ENCODE results near the gene TRPT1. TPM values are rescaled to one million over a fixed set of nuclear protein-coding genes. Genes with fewer than 3 reads are reported as not detected.
A peak's percentile ranks its signal among the peaks of the same experiment; 100 is the strongest.
"Not testable (repeated sequence)": the region's sequence is repeated elsewhere in the genome, so short reads cannot be mapped to it uniquely, and the experiment has no call there.

TRPT1 gene
- total RNA-seq, 1 donor from 2014 or later = 20.6 TPM

DNA sequence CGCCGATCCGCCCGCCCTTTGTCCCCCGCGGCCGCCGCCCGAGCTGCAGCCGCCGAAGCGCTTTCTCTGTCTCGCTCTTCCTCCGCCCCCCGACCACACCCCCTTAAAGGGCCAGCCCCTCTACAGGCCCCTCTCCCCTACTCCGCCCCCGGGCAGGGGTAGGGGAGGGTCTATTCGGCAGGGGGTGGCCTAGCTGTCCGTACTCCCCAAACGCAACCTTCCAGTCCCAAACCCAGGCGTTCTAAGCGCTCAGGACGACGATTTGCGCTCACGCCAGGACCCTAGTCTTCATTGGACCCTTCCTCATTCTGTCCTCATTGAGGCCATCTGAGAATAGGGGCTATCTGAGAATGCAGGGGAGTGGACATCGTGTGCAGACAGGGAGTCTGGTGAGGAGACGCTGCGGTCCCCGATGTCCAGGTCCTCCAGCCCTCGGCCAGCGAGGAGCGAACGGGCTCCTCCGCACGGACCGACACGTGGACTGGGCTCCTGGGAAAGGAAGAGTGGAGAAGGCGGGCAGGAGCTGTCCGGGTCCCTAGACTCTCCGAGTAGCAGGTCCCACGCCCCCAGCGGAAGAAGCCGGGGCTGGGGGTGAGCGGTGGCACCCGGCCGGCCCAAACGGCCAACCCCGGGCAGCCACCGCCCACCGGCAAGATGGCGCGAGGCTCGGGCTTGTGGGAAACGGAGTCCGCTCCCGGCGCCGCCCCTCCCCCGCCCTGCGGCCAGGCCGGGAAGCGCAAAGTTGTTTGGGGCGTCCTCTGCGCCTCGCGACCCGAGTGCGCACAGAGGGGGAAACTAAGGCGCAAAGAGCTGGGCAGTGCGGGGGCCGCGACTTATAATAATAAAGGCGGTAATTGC, 21.1 kb upstream of the TRPT1 start, which contains the start of gene PPP1R14B:
TSS of gene PPP1R14B (minus strand) at position 73 of the 858 bp plus-strand sequence. CDS start 270 bp downstream, outside the sequence.
- intact Hi-C loops (cut with DNase I) = no loop called here
- ATAC-seq (peak; percentile 80), DNase-seq (ENCODE audit: low spot score) (peak; percentile 92)

DNA sequence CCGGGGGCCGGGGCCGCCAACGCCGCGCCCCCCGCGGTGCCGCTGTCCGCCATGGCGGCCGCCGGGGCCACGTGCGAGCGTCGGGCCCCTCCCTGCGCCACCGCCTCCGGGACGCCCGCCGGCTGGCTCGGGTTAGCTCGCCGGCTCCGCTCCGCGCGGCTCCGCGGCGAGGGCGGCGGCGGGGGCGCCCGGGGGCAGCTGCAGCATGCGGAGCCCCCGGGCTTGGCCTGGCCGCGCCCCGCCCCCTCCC, 20.6 kb upstream of the TRPT1 start:
- ATAC-seq; intact Hi-C loops (cut with DNase I); DNase-seq (ENCODE audit: low spot score): not testable (repeated sequence)

DNA sequence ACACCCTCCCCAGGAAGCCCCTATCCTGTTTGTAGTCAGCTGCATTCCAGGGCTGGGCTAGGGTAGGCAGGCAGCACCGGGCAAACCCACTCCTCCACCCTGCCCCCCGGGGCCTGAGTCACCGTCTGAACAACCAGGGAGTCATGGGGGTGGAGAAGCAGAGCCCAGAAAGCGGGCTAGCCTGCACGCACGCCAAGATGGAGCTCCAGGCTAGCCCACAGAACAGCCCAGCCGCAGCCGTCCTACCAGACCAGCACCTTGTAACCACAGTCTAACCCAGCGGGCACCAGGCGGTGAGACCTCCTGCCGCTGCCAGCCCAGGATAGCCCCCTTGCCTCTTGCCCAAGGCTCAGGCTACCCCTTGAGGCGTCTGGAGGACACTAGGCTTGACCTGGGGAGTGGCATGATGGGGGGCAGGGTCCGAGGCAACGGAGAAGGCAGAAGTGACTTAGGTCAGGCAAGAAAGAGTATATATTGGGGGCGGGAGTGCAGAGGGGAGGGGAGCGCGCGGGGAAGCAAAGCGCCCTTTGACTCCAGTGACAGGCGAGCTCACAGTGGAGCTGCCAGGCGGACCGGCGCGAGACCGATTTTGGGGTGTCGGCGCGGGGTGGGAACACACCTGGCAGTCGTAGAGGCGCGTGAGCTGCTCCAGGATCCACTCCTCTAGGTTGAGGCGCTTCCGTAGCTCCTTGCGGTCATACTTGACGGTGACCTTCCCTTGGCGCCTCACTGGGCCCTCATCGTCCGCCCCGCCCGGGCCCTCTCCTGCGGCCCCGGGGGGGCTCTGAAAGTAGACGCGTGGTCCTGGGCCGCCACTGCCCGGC, 20.0 kb upstream of the TRPT1 start:
- DNase-seq (ENCODE audit: low spot score) (peak; percentile 82), ATAC-seq (no peak)
- intact Hi-C loops (cut with DNase I) = no loop called here

DNA sequence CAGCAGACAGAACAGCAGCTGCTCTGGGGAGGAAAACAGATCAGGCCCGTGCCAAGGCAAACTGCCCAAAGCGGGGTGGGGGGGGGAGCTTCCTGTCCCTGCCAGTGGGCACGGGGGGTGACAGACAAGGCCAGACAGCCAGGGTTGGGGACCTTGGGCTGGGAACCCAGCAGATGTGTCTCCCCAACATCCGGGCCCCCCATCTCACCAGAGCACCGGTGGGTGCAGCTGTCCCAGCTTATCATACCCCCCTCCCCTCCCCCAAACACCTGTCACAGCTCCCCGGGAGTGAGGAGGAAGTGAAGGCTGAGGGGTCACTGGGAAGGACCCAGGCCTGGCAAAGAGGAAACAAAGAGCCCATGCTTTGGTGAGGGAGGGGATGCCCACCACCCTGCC, 19.4 kb upstream of the TRPT1 start:
- DNase-seq (ENCODE audit: low spot score) (peak; percentile 77), ATAC-seq (no peak)
- intact Hi-C loops (cut with DNase I) = no loop called here

DNA sequence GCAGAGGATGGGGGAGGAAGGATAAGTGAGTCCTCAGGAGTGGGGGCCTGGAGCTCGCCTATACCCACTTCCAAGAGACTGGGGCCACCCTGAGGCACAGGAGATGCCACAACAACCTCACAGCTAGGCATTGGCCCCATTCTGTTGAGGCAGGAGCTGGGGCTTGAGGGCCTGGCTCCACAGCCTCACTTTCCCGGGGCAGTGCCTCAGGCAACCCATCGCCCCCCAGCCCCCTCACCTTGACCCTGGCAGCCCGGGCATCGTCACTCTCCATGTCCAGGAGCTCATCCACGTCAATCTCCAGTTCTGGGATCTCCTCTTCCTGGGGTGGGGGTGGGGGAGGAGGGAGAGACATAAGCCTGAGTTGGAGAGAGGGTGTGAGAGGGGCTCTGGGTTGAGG, 19.0 kb upstream of the TRPT1 start:
- no peak for DNase-seq (ENCODE audit: low spot score)
- intact Hi-C loops (cut with DNase I) = no loop called here
- ATAC-seq = no peak

DNA sequence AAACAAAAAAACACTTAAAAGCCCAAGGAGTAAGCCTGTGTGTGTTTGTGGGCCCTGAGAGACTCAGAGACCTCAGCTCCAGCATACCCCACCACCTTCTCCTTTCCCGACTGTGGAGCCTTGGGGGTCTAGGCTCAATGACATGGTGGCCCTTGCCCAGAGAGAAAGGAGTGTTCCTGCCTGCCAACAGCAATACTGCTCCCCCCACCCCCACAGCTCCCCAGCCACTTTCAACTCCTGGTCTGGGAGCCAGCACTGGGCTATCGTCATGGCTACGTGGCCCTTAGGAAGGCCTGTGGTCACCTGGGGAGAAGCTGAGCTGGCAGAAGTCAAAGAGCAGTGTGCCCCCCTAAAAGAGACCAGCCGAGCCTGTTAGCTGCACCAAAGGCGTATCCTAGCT, 18.1 kb upstream of the TRPT1 start:
- DNase-seq (ENCODE audit: low spot score) = no peak
- ATAC-seq = no peak
- intact Hi-C loops (cut with DNase I) = no loop called here

DNA sequence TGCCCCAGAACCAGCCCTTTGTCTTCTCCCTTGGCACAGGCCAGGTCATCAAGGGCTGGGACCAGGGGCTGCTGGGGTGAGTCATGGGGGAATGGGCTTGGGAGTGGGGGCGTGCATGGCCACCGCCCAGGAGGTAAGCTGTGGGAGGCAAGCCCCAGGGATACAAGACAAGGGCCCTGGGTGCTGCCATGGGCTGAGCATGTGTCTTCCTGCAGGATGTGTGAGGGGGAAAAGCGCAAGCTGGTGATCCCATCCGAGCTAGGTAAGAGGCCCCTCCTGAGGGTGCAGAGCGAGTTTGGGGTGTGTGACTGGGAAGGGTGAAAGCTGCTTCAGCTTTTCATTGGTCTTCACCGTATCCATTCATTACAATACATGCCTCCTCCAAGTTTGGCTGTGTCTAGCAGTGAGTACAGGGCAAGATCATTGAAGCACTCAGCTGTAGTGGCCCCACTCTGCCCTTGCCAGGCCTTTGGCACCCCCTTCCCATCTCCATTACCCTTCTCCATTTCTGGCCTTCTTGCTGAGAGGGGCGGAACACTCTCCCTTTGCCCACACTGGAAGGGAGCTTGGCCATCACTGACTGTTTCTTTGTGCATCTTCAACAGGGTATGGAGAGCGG, 17.4 kb upstream of the TRPT1 start:
- no peak for DNase-seq (ENCODE audit: low spot score)
- intact Hi-C loops (cut with DNase I) = no loop called here

DNA sequence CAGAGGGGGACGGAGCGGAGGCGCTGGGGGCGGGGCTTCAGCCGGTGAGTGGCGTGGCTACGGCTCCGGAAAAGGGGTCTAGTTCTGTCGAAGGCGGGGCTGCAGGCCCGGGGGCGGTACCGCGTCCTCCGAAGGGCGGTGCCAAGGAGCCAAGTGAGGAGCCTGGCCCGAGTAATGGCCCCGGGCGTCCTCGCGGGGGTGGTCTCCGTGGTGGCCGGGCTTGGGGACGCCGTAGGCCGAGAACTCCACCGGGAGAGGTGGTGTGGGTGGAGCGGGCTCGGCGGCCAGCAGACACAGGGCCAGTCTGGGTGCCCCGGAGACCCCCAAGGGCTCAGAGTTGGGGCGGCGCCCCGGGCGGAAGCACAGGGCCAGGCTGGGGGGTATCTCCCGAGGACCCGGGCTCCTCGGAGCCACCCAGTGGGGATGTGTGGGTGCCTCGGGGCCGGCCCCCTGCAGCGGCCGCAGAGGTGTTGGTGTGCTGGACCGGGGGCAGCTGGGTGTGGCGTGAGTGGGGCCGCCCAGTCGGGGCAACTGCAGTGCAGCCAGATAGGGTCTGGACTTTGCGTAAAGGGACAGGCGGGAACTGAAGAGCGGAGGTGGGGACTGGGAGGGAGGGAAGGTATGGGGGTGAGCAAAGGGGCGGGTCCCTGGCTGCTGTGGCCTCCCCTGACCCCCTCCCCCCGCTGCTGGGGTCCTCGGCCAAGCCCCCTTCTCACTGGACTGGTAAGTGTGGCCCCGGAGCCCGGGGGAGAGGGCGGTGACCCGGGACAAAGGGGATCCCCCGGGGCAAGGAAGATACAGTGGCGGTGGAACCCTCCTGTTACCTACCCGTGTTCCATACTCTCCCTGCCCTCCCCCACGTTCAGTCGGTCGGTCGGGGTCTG, 15.7 kb upstream of the TRPT1 start:
- DNase-seq (ENCODE audit: low spot score) = peak; percentile 82
- ATAC-seq = peak; percentile 7
- intact Hi-C loops (cut with DNase I) = no loop called here

More for the DNA sequence above, 17.4 kb upstream of the TRPT1 start:
- ATAC-seq = no peak

DNA sequence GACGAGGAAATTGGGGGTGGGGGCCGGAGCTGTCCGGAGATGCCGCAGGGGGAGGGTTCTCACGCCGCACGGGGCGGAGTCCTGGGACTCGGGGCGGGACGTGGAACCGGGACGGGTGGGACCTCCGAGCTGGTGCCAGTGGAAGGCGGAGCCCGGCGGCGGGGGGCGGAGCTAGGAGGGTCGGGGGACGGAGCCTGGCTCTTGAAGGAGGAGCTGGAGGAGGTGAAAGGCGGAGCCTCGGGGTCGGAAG, 15.2 kb upstream of the TRPT1 start:
- ATAC-seq = peak; percentile 92
- peak; percentile 100 for DNase-seq (ENCODE audit: low spot score)
- intact Hi-C loops (cut with DNase I) = no loop called here

DNA sequence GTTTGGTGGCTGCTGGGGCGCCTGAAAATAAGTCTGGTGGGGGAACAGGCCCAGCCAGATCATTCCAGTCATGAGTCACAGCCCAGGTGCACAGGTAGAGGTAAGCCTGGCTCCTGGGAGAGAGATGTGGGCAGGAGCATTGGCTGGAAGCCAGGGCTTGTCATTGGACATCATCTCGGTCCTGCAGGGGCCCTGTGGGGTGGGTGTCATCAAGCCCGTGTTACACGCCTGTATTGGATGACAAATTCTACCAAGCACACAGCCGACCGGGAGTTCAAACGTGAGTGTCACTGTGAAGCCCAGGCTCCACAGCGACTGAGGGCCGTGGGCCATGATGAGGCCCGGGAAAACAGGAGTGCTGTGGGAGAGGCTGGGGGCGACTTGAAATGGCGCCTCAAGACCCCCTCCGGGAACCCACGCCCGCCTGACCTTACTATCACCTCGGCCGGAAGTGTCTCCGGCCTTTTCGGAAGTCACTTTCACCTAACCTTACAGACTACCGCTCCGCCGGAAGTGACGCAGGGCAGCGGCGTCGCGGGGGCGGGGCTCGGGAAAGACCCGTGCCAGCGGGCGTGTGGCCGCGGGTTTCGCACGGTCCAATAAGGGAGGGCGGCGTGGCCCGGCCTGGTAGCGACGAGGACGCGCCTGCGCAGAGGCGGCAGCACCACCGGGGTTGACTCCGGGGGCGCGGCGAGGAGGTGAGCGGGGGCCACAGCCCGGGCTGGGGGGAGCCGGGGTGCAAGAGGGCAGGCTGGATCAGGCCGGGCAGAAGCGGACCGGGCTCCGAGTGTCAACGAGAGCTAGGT, 14.7 kb upstream of the TRPT1 start, which contains the start of gene FKBP2:
TSS of gene FKBP2 (plus strand) at position 661 of the 806 bp plus-strand sequence. CDS start 1,293 bp downstream, outside the sequence.
- peak; percentile 98 for DNase-seq (ENCODE audit: low spot score)
- intact Hi-C loops (cut with DNase I) = no loop called here
- peak; percentile 84 for ATAC-seq

DNA sequence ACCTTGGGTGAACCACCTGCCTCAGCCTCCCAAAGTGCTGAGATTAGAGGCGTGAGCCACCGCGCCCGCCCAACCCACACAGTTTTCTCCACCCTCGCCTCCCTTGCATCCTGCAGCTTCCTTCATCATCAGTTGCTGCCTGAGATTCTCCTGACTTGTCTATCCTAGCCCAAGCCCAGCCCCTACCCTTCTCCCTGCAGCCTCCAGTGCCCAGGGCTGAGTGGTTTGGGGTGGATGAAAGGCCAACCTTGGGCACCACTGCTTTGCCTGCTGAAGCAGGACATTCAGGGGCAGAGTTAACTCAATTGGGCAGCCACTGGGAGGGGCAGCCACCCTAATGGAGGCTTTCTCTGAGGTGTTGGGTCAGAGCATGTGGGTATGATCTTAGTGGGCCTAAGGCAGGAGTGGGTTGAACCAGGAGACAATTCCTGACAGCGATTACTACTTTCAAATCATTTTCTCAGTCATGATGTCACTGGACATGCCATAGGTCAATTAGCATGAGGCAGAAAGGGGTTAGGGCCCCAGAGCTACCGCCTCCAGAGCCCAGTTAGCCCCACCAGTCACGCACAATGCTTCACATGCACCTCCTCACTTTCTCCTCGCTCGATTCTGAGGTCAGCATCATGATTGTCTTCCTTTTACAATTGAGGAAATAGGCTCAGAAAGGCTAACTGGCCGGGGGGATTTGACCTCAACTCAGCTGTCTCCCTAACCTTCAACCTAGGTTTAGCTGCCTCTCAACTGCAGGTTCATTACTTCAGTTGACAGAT, 13.9 kb upstream of the TRPT1 start:
- DNase-seq (ENCODE audit: low spot score) (no peak), ATAC-seq (no peak)
- intact Hi-C loops (cut with DNase I) = no loop called here

DNA sequence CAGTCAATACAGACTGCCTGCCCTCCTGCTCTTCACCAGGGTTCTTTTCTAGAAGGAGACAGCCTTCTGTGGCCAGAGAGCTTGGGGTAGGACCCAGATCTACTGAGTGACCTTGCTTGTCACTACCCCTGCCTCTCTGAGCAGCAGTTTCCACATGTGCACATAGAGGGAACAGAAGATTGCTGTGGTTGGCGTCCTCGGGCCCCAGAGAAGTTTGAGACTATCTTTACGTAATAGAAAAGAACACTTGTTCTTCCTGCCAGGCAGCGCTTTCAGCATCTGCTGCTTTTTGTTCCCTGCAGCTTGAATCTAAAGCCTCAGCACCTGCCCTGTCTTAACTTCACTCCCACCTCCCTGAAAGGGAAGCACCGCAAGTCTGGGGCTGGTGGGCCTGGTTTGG, 13.0 kb upstream of the TRPT1 start:
- DNase-seq (ENCODE audit: low spot score) (no peak), ATAC-seq (no peak)

DNA sequence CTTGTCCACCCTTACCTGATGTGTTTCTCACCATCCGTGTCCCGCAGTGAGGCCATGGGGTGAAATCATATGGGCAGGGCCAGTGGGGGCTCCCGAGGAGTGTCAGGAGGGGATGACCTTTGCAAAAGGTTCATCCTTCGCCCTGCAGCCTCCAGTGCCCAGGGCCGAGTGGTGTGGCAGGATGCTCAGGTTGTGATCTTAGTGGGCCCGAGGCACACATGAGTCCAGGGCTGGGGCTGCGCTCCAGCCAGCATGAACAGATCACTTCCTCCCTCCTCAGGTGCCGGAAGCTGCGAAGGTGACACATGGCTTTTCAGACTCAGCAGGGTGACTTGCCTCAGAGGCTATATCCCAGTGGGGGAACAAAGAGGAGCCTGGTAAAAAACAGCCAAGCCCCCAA, 12.1 kb upstream of the TRPT1 start:
- no peak for ATAC-seq
- intact Hi-C loops (cut with DNase I) = no loop called here
- DNase-seq (ENCODE audit: low spot score) = no peak

More for the DNA sequence above, 13.0 kb upstream of the TRPT1 start:
- intact Hi-C loops (cut with DNase I) = no loop called here

DNA sequence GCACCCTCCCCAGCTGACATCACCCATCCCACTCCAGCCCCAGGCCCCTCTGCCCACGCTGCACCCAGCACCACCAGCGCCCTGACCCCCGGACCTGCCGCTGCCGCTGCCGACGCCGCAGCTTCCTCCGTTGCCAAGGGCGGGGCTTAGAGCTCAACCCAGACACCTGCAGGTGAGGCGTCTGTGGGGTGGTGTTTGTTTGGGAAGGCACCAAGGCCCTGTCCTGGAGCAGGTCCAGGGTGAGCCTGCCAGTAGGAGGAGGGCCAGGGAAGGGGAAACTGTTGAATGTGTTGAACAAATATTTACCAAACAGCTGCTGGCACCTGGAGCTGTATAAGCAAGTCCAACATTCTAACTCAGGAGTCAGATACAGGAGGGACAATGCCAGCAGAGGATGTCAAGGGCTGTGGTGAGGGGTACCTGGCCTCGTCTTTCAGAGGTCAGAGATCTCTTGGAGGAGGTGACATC, 11.5 kb upstream of the TRPT1 start:
- DNase-seq (ENCODE audit: low spot score) (no peak), ATAC-seq (no peak)
- intact Hi-C loops (cut with DNase I) = no loop called here

DNA sequence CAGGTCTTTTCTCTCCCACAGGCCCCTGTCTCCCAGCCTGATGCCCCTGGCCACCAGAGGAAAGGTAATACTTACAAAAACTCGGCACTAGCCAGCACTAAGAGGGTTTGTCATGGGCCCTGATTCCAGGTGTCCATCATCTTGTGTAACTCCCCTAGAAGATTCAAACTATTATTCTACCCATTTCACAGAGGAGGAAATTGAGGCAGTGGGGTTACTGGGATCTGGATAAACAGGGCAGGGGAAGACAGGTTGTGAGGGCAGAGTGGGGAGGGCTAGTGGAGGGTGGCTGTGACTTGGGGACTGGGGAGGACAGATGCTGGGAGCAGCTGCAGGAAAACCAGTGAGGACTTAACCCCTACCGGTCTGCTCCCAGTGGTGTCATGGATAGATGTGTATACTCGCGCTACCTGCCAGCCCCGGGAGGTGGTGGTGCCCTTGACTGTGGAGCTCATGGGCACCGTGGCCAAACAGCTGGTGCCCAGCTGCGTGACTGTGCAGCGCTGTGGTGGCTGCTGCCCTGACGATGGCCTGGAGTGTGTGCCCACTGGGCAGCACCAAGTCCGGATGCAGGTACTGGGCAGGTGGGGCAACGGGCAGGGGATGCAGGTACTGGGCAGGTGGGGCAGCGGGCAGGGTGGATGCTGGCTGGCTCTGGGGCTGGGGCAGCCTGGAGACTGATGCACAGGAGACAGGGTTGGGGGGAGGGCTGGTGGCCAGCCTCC, 9.6 kb upstream of the TRPT1 start:
- DNase-seq (ENCODE audit: low spot score) (peak; percentile 56), ATAC-seq (no peak)
- intact Hi-C loops (cut with DNase I) = no loop called here

DNA sequence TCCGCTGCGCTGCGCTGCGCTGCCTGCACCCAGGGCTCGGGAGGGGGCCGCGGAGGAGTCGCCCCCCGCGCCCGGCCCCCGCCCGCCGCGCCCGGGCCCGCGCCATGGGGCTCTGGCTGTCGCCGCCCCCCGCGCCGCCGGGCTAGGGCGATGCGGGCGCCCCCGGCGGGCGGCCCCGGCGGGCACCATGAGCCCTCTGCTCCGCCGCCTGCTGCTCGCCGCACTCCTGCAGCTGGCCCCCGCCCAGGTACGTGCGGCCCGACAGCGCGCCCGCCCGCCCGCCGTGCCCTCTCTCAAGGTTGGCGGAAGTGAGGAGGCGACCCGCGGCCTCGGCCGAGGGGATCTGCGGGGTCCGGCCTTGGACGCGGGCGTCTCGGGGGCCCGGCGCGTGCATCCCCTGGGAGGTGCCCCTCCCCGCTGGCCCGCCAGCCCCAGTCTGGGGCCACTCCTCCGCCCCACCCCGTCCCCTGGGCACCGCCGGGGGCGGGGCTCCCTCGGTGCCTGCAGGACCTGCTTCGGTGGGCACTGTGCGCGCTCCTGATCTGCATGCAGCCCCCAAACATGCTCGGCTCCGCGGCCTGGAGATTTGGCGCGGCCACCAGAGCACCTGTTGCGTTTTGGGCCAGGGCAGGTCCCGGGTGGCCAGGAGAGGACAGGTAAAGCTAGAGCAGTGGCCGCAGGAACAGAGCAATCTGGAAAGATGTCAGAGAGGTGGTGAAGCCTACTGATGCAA, 8.8 kb upstream of the TRPT1 start:
- intact Hi-C loops (cut with DNase I) = no loop called here
- peak; percentile 25 for ATAC-seq
- DNase-seq (ENCODE audit: low spot score) = no peak

Measured in sciatic nerve (tissue), 2 donors.